ENCODE data around the gene ZDHHC8. TPM values are rescaled to one million over a fixed set of nuclear protein-coding genes. Genes with fewer than 3 reads are reported as not detected.
A peak's percentile ranks its signal among the peaks of the same experiment; 100 is the strongest.

ZDHHC8 gene
- total and polyA plus RNA-seq, 2 experiments from 2014 or later: 30.3 to 53.4 TPM

DNA sequence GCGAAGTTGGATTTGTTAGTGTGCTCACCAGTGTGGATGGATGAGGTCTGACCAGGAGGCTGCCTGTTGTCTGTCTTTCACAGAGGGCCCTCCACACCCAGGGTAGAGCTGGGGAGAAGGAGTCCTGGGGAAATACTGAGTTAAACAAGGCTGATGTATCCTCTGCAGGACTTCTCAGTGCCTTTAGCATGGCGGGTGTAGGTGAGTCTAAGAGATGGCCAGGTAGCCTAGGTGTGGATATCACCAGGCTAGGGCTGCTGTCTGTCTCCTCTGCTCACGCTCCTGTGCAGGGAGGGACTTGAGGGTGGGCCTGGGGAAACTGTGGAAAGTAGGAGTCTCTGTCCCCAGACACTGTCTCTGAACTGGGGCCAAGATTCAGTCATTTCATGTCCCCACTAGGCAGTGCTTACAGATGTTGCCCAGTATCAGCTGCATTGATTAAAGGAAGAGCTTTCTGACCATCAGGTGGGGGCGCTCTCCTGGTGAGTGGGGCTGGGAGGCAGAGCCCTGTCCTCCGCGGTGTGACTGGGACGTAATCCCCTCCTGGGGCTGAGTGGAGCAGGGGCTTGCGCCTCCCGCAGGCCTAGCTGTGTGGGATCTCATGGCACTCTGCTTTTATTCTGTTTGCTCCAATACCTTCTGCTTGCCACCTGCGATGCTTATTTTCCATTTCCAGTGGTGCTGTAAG, 54.7 kb downstream of the ZDHHC8 start:
- no peaks in the 10 kb centered on the region for H3K9me3 ChIP-seq (ENCODE audit: low read depth)
- H3K27ac ChIP-seq: no peak overlapping the region
- no peaks in the 10 kb centered on the region for H3K36me3 ChIP-seq
- H3K4me1 ChIP-seq (ENCODE audit: low read depth): peaks cover 3% of the 10 kb centered on the region
- TF ChIP-seq, protein P1, sequence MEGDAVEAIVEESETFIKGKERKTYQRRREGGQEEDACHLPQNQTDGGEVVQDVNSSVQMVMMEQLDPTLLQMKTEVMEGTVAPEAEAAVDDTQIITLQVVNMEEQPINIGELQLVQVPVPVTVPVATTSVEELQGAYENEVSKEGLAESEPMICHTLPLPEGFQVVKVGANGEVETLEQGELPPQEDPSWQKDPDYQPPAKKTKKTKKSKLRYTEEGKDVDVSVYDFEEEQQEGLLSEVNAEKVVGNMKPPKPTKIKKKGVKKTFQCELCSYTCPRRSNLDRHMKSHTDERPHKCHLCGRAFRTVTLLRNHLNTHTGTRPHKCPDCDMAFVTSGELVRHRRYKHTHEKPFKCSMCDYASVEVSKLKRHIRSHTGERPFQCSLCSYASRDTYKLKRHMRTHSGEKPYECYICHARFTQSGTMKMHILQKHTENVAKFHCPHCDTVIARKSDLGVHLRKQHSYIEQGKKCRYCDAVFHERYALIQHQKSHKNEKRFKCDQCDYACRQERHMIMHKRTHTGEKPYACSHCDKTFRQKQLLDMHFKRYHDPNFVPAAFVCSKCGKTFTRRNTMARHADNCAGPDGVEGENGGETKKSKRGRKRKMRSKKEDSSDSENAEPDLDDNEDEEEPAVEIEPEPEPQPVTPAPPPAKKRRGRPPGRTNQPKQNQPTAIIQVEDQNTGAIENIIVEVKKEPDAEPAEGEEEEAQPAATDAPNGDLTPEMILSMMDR (IDR thresholded peaks at IDR 0.05; ENCODE audit: low read depth, low read length): peak; percentile 7
- H3K4me3 ChIP-seq: no peak overlapping the region
- H3K27me3 ChIP-seq: no peaks in the 10 kb centered on the region
- no peak for DNase-seq (ENCODE audit: low read depth in 1 of 2, low spot score in 1 of 2)

- Histone ChIP-seq H3K4me1 (ENCODE audit: low read depth) (peaks cover 3% of the 10 kb centered on the region), H3K9me3 (ENCODE audit: low read depth) (no peaks in the 10 kb centered on the region), H3K27me3 (no peaks in the 10 kb centered on the region), H3K36me3 (no peaks in the 10 kb centered on the region), H3K4me3 (no peak overlapping the region), H3K27ac (no peak overlapping the region)
- TF ChIP-seq, protein P1 (IDR thresholded peaks at IDR 0.05; ENCODE audit: low read depth, low read length): no peak
- no peak for DNase-seq (ENCODE audit: low read depth in 1 of 2, low spot score in 1 of 2)
Measured at GRCh38 chr22:20186871-20187546, 55.4 kb downstream of the ZDHHC8 start.

DNA sequence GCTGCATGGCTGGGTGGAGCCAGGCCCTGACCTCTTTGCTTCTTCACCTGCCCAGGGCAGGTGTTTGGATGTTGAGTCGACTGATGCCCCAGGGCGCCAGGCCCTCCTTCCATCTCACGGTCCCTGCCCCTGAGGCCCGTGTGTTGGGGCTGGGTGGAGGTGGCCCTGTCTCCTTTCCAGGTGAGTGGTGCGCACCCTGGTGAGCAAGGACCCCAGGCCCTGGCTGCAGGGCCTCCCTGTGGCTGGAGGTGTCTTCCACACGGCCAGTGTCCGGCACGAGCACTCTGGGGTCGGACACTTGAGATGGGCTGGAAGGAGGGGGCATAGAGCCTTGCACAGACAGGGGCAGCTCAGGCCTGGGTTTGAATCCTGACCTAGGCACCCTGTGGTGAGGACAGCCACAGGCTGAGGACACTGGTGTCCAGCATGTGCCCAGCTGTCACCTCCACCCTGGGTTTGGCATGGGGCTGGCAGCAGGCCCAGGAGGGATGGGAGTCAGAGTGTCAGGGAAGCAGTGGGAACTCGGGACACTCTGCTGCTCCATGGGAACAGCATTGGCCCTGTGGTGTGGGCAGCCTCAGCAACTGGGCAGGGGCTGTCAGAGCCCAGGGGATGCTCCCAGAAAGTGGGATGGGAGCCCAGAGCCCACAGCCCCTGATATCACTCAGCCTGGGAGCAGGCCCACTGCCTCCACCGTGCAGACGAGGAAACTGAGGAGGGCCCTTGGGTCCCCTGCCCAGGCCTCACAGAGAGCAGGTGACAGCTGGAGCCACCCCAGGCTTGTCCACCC, 56.4 kb downstream of the ZDHHC8 start:
- H3K4me3 ChIP-seq: no peak overlapping the region
- H3K9me3 ChIP-seq (ENCODE audit: low read depth): no peaks in the 10 kb centered on the region
- H3K4me1 ChIP-seq (ENCODE audit: low read depth): peaks cover 3% of the 10 kb centered on the region
- TF ChIP-seq, protein P1 (IDR thresholded peaks at IDR 0.05; ENCODE audit: low read depth, low read length): no peak
- H3K36me3 ChIP-seq: no peaks in the 10 kb centered on the region
- DNase-seq (ENCODE audit: low read depth in 1 of 2, low spot score in 1 of 2): no peak
- no peak overlapping the region for H3K27ac ChIP-seq
- no peaks in the 10 kb centered on the region for H3K27me3 ChIP-seq

DNA sequence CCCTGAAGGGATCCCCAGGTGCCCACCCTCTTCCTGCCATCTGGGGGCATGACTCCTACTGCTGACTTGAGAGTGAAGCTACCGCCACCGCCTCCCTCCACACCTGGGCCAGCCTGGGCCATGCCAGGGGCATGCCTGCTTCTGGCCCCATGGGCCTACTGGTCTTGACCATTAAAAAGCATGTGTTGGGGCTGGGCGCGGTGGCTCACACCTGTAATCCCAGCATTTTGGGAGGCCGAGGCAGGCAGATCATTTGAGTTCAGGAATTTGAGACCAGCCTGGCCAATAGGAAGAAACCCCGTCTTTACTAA, 56.9 kb downstream of the ZDHHC8 start:
- DNase-seq (ENCODE audit: low read depth in 1 of 2, low spot score in 1 of 2): no peak
- H3K27ac ChIP-seq: no peak overlapping the region
- peaks cover 3% of the 10 kb centered on the region for H3K4me1 ChIP-seq (ENCODE audit: low read depth)

DNA sequence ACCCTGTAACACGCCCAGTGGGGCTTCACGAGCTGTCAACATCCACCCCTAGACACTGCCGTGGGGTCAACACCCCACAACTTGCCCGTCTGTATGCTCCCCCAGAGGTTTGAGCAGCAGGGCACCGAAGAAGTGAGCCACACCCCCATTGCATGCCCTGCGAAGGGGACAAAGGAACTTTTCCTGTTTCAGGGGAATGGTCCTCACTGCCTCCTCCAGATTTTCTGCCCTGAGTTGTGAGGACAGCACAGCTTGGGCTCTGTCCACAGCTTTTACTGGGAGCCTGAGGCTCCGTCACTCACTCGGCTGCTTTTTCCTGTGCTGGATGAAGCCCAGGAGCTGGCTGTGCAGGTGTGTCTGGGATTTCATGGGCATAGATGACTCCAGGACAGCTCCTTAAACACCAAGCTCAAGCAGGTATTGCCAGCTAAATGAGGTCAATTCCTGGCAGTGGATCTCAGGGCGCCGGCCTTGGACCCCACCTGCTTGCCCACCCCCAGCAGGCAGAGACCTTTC, 59.5 kb downstream of the ZDHHC8 start:
- TF ChIP-seq, protein P1 (IDR thresholded peaks at IDR 0.05; ENCODE audit: low read depth, low read length): no peak
- no peak for DNase-seq (ENCODE audit: low read depth in 1 of 2, low spot score in 1 of 2)
- no peaks in the 10 kb centered on the region for H3K27me3 ChIP-seq
- H3K4me1 ChIP-seq (ENCODE audit: low read depth): no peaks in the 10 kb centered on the region
- H3K27ac ChIP-seq: no peak overlapping the region
- H3K36me3 ChIP-seq: no peaks in the 10 kb centered on the region
- H3K4me3 ChIP-seq: no peak overlapping the region
- no peaks in the 10 kb centered on the region for H3K9me3 ChIP-seq (ENCODE audit: low read depth)

More for the DNA sequence above, 56.9 kb downstream of the ZDHHC8 start:
- Histone ChIP-seq H3K27me3 (no peaks in the 10 kb centered on the region), H3K9me3 (ENCODE audit: low read depth) (no peaks in the 10 kb centered on the region), H3K4me3 (no peak overlapping the region), H3K36me3 (no peaks in the 10 kb centered on the region)
- TF ChIP-seq, protein P1 (IDR thresholded peaks at IDR 0.05; ENCODE audit: low read depth, low read length): no peak
